GM19351 (cell line): Measurements from ENCODE around the gene CDK14.

Source experiments
- ATAC-seq: cut with Tn5 transposase; IDR thresholded peaks from one replicate; pipeline ENCODE4 v1.9.1; 2021; ENCODE audit warnings: mild to moderate bottlenecking, moderate library complexity; ENCODE audit not compliant: unreplicated experiment

The CDK14 gene

DNA sequence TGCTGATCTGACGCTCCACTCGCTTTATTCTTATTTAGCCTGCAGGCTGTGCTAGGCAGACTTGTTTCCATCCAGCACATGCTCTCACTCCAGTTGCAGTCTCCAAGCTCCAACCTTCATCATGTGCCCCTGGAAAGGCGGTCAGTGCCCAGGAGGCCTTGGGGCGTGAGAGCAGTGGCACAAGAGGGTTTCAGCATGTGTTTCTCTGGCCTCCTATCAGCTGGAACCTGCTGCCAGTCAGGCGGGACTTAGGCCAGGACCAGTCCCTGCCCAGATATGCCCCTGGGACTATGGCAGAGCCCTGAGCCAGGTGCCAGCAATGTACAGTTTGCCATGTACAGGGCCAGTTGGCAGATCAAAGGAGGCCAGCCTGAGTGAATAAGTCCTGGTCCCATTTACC is 337.9 kb downstream of the CDK14 start:
- no peak for ATAC-seq

DNA sequence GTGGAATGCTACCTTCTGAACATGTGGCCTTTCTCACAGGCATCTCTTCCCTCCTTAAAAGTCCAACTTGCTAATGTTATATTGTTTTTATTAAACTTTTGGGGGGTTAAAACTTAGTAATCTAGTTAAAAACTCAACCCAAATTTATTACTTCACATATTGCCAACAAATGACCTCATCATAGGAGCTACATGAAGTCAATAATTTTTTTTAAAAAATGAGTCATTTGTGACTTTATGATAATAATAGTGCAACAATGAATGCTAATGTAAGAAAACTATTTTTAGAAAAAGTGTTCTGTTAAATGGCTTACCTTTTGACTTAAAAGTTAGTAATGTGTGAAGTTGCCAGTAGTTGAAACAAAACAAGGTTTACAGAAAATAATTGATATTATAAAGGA is 342.2 kb downstream of the CDK14 start:
- no peak for ATAC-seq

DNA sequence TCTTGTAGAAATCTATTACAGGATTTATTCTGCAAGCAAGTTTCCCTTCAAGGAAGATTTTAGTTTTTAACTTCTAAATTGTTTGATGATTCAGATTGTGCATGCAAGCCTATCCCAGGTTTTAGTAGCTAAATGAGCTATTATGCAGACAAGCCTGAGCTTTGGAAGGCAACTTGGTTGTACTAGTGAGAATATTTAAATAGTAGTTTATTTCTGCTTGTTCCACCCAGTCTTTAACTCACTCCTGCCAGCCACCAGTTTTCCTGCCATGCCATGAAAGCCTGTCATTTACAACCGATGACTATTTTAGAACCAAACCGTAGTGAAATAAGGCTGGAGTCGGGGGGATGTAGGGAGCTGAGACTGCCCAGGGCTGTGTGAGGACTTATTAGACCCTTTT is 343.5 kb downstream of the CDK14 start:
- ATAC-seq: no peak

DNA sequence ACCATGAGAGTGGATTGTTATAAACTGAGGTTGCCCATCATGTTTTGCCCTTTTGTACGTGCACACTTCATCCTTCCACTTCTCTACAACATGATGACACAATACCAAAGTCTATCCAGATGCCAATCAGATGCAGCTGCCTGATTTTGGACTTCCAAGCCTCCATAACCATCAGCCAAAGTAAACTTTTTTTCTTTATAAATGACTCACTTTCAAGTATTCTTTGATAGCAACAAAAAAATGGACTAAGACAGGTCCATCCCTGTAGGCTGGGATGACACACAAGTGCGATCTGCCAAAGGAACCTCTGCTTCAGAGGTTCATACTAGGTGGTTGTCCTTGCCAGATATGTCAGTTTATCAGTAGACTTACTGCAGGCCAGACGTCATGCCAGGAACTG is 347.9 kb downstream of the CDK14 start:
- ATAC-seq: no peak

DNA sequence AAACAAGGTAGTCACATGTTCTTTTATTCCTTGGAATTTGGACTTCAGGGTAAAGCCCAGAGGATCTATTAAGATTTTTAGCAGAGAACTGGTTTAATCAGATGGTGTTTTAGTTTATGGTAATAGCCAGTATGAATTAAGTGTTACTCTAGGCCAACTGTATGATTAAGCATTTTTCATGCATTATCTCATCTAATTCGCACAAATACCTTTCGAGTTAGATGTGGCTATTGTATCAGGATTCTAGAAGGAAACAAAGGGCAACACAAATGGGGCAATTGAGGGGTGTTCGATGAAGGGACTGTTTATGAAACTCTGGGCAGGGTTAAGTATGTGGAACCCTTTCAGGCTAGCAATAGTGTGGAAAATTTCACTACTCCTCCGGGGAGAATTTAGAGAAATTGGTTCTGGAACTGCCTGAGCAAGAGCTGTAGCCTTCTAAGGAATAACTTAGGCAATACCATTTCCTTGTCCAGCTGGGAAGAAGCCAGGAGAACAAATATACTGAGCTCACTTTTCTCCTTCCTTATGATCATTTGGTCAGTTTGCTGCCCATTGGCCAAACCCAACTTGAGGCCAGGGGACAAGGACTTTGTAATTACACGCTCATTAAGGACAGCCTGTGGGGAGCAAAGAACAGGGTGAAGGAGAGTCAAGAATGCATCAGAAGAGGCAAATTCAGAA is 349.1 kb downstream of the CDK14 start:
- no peak for ATAC-seq

DNA sequence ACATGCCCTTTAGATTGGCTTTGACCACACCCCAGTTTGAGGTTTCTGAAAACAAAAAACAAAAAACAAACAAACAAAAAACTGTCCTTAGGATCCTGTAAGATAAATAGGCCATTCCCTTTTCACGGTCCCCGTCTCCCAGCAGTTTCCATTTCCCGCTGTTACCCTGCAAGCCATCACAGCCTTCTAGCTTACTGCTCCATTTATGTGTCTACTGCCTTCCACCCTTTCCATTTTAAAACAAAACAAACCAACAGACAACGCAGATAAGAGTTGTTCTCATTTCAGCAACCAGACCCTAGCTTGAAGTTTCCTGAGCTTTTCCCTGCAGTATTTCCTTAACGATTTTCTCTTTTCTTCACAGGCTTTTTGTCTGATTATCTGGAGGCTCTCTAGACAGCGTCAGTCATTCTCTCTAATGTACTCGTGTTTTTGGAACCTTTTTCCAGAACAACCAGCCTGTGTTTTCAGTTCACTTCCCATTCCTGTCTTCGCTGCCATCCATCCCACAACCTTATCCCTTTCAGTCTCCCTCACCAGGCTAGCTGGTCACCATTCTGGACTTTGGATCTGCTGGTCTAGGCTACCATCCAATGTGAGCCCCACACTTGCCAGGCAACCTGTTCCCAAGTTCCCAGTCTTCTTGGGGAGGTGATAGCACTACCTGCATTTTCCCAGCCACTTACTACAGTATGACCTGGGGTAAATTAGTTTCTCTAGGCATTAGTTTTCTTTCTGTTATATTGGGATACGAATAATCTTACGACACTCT is 350.8 kb downstream of the CDK14 start:
- ATAC-seq: no peak

DNA sequence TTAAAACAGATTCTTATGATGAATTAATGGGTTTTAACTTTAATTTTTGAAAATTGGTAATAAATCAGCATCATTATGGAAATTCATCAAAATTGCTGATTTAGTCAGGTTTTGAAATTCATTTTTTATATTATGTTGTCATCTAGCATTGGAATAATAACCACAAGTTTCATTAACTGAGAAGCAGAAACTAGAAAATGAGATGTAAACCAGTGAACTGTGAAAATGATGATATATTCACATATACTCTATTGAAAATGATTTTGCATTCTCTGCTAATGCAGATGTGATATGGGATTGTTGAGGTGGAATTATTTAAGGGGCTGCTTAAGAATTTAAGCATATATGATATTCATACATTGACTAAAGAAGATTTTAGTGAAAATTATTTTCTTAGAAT is 352.0 kb downstream of the CDK14 start:
- peak; percentile 44 for ATAC-seq

DNA sequence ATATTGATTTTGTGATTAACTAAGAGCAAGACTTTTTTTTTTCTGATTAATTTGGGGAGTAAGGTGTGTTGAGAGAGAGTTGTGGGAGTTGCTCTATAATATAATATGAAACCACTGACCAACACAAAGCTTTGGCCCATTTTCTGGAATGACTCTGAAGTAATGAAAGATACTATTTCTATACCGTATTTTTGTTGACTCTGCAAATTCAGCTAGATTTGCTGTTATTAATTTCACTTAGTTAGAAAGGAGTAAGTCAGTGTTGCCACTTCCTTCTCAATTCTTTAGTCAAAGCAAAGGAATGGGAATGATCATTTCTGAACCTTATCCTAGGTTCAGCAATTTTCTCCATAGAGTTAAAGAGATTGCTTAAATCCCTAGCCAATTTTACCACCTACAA is 355.1 kb downstream of the CDK14 start:
- ATAC-seq: no peak

DNA sequence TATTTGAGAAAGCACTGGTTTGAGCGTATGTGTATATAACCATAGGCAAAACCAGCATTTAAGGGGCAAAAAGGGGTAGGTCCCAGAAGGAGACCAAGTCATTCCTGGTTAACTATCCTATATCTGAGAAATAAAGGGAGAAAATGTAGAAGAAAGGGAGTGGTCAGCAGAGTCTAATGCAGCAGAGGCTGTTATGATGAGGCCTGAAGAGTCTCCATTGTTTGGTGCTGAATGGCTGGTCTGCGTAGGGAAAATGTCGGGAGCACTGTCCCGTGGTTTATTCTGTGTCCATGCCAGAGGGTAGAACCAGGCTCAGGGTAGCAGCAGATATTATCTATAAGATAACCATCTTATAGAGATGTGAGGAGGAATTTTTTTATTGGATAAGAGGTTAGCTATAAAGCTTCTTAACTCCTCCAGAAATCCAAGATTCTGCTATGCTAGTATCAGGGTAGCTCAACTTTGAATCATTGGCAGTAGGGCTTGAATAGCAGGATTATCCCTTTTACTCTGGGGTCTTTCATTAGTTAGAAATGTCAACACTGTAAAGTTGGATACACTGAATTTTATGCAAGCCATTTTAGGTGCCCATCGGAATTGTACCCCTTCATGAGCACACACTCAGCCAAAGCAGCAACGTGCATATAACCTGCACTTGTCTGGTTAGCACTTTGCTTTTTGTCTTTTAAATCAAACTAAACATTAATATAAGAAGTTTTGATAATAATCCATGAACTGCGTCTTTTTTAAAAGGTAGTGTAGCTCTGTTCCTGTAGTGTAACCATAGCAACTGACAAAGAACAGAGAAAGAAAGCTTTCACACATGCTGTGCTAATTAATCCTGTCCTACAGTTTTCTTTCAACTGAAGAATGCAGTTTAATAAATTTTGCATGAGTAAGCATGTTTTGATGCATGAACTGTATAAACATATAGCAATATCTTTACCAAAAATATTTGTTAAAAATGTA is 356.1 kb downstream of the CDK14 start:
- ATAC-seq: no peak

DNA sequence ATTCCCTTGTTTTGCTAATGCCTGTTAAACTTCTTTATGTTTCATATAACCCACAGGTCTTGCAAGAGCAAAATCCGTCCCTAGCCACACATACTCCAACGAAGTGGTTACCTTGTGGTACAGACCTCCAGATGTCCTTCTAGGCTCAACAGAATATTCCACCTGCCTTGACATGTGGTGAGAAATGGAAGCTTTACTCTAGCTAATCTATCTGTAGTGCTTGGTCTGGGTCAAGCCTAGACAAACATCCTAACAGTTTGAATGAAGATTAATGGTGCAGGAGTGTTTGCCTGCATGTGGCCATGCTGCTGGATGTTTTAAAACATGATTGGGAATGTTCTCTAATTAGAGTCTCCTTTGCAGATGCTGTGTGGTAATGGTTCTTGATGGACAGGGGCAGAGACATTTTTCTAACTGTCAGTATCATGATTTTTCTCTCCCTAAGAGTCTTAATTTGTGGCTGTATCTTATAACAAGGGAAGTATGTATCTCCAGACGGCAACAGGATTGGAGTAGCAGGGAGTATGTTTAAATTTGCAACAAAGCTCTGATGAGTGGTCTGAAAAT is 359.6 kb downstream of the CDK14 start:
- no peak for ATAC-seq

DNA sequence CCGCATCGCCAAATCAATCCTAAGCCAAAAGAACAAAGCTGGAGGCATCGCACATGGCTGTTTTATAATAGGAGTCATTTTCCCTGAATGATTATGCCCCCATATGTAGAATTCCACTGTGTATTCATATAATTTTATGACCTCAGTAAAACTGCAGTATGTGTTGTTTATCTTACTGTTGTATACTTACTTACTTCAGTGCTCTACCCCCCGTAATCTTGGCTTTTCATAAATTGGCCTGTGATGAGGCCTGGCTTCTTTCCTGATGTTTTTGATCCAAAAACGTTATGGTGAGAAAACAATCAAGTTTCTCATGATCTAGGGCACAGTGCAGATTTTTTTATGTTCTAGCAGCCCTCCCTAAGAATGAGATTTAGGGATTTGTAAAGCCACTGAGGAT is 361.8 kb downstream of the CDK14 start:
- ATAC-seq: no peak

DNA sequence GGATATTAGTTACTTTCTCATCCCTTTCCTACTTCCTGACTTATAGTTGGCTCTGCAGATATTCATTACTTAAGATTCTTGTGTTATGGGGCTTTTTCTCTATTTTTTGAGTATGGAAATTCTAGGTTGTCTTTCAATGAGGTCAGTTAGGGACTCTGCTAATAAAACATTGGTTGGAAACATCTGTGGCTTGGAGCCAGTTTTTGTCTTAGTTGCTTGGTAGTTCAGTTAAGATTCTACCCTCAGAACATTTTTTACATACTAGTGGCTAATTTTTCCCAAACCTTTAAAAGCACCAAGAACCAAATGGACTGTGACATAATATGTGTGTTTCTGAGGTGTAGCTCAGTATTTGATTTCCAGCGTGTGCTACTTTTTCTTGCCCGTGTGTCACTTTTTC is 362.5 kb downstream of the CDK14 start:
- no peak for ATAC-seq

DNA sequence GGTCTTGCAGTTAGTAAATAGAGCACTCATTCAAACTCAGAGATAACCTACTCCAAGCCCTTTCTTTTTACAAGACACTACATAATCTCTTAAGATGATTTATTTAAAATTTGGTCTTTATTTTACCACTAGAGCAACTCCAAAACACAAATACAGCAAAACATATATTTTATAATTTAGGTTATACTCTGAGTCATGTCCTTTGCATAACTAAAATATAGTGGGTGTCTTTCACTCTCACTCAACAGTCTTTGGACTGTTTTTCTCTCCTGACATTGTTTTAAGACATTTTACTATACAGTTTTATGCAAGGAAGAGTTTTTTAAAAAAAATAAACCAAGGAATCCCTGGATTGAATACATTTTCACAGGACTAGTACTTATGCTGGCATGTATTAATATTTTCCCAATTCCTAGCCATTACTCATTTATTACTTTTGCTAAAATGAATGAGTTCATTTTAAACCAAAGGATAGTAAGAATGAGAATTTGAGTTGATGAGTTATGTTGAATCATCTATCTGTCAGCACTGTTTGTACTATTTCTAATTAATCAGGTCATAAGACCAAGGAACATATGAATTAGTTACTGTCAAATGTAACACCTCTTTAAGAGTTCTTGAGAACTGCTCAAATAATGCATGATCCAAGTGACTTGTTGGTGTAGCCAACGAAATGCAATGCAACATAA is 365.1 kb downstream of the CDK14 start:
- ATAC-seq: peak; percentile 60

DNA sequence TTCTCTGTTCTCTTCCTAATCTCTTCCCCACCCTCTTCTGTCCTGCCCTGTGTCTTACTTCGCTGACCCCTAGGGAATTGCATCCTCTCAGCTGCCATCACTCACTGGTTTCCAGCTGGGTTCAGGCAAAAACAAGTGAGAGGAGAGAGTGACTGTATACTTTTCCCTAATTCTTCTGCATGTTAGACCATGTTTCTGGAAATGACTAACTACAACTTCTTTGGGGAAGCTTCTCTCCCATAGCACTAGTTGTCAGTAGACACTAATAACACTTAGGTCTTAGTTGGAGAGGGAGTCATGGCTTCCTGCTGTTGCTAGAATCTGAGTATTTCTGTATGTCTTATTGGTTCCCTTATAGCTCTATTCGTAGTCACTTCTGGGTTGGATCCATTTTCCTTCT is 369.1 kb downstream of the CDK14 start:
- ATAC-seq: no peak

DNA sequence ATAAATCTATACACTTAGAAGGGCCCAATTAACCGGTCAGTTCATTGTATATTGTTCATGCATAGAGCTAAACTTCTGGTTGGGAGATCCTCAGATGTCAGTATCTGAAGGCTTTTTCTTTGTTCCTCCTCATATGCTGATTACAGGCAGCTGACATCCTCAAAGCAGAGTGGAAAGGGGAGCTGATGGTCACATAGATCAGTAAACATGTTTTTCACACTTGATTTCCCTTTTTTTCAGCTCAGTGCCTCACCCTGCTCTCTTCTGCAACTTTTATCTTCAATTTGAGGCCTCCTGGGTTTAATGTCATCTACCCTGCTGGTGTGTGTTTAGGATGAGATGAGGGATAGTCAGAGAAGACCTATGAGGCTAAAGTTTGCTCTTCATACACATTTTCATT is 370.2 kb downstream of the CDK14 start:
- no peak for ATAC-seq

DNA sequence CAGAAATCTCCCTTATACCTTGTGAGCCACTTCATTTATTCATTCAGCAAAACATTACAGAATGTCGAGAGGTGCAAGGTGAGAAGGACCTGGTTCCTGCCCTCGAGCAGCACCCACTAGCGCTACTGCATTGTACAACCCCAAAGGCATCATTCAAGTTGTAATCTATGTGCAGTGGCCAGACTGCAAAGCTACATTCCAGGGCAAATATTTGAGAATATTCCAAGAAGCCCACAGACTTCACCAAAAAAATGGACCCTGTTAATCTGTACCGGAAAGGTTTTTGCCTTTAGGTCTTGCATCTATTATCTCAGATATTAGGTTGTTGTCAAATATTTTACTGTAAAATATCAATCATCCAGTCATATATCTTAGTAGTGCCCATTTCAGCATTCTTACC is 372.8 kb downstream of the CDK14 start:
- ATAC-seq: no peak

DNA sequence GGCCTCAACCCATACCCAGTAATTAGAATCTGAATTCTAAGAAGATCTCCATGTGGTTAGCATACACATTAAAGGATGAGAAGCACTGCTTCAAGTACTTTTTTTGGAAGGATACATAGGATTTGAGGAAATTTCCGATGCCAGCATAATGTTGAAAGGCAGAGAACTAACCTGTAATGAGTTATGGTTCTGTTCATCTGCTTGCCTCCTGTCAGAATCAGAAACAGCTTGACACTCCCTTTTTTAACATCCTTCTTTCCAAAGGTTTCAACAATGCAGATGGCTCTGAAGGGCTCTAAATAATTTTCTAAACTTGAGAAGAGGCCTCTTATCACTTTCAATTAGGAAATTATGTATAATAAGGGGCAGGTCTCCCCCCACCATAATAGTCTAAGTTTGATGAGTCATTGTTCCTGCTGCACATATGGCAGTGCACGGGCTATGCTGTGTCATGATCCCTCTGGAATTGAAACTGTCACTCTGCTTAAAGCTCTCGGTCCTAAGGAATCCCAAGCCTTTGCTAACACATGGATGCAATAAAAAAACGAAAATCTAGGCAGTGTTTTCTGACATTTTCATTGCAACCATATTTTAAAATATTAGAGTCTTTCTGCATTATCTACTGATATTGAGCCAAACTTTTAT is 376.9 kb downstream of the CDK14 start:
- ATAC-seq: no peak

DNA sequence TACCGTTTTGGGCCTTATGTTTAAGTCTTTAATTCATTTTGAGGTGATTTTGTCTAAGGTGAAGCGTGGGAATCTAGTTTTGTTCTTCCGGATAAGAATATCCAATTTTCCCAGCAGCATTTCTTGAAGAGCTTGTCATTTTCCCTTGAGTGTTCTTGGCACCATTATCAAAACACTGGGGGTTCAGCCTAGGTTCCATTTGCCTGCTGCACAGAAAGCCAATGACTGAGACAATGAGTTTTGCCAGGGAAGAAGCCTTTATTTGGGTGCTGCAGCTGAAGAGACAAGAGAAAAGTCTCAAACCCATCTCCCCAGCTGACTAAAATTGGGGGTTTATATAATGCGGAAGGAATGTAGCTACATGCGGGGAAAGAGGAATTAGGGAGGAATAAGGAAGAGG is 380.9 kb downstream of the CDK14 start:
- ATAC-seq: no peak

DNA sequence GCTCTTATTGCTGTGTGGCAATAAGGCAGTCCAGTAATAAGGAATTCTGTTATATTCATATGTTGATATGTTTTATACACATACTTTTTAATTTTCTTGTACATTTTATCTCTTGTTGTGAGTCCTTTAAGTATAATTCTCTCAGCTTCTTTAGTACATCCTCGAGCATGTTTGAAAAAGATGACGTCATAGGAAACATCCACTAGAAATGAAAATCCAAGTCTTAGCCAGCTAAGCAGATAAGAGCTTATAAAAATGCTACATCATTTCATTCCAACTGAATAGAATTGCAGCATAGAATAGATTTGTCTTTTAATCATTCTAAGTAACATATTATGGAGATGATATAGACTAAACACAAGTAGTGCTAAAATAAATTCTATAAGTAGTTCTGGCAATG is 384.4 kb downstream of the CDK14 start:
- ATAC-seq: no peak

DNA sequence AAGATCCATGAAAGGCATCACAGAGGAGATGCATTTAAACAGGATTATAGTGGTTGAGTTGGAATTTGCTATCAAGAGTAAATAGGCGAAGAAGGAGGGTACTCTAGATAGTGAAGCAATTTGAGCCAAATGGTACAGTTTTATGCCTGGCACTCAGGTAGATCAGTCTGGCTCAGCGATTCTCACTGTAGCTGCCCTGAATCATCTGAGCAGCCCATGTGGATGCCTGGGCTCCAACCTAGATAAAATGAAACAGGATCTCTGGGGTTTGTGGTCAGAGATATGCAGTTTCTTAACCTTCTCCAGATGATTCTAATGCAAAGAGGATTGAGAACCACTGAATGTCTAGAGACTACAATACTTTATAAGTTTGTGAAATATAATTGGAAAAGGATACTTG is 386.1 kb downstream of the CDK14 start:
- no peak for ATAC-seq
